A549 (cell line): ENCODE data around the gene PYROXD2. TPM values are rescaled to one million over a fixed set of nuclear protein-coding genes. Genes with fewer than 3 reads are reported as not detected.
A peak's percentile ranks its signal among the peaks of the same experiment; 100 is the strongest.

Source experiments
- ATAC-seq, 2 experiments: fragments of 200-7000 bp in 1 of 2; fragments of >200 bp in 1 of 2; cut with Nextera tagmentation in 1 of 2; cut with Tn5 transposase in 1 of 2; 3 replicates each; pipeline versions ENCODE4 v1.8.0 to v1.9.1; 2018 to 2020; ENCODE audit warnings: mild to moderate bottlenecking in 1 of 2, moderate library complexity in 1 of 2
- CTCF ChIA-PET: fragments of 300-600 bp; sonication (Branson Sonifier 250); formaldehyde crosslinking; extraction: SDS; loops from one replicate; lab custom pipeline; 2021; ENCODE audit warnings: antibody characterized with exemption, inconsistent platforms; lab: Yijun Ruan, JAX
- POLR2A ChIA-PET: fragments of 350-600 bp; formaldehyde crosslinking; extraction: SDS; loops from one replicate; lab custom pipeline; 2021; ENCODE audit warnings: antibody characterized with exemption, inconsistent platforms; lab: Yijun Ruan, JAX
- DNase-seq, 2 experiments: peaks; one replicate each; pipeline versions ENCODE4 v3.0.0 to v3.0.0-alpha.2; 2011 to 2016; ENCODE audit warnings: low read depth in 1 of 2, low spot score in 1 of 2
- FAIRE-seq: peaks from 2 replicates; lab custom pipeline; 2011; peaks lifted over from hg19 to GRCh38; lab: Jason Lieb, UNC
- H3K27ac ChIP-seq, 2 experiments: fragments of >200 bp; sonication (Bioruptor Twin); formaldehyde crosslinking; 3 replicates each; pipeline ENCODE4 v1.5.1; 2016 to 2017
- H3K4me1 ChIP-seq: fragments of >200 bp; sonication (Bioruptor Twin); formaldehyde crosslinking; 3 replicates; pipeline ENCODE4 v1.6.1; 2016
- H3K4me2 ChIP-seq: fragments of >200 bp; sonication (Bioruptor Twin); formaldehyde crosslinking; 3 replicates; pipeline ENCODE4 v1.6.1; 2016
- H3K4me3 ChIP-seq: fragments of >200 bp; sonication (Bioruptor Twin); formaldehyde crosslinking; 3 replicates; pipeline ENCODE4 v1.5.1; 2016
- H3K9me3 ChIP-seq: fragments of >200 bp; sonication (Bioruptor Twin); formaldehyde crosslinking; 3 replicates; pipeline ENCODE4 v1.6.1; 2016
- BCL3 ChIP-seq: fragments of >200 bp; sonication (Bioruptor Twin); formaldehyde crosslinking; IDR thresholded peaks from 3 replicates; pipeline ENCODE4 v1.6.1; 2016
- CEBPB ChIP-seq, 2 experiments: fragments of >200 bp in 1 of 2; sonication (Bioruptor Twin) in 1 of 2; formaldehyde crosslinking in 1 of 2; IDR thresholded peaks; 2 replicates each; pipeline ENCODE4 v1.6.1; 2012 to 2016
- CHD2 ChIP-seq: fragments of 150-350 bp; IDR thresholded peaks from 2 replicates; pipeline ENCODE4 v1.6.1; 2014; ENCODE audit warnings: low read length; ENCODE audit not compliant: partially characterized antibody
- FOSL2 ChIP-seq, 2 experiments: fragments of 450-650 bp in 1 of 2; fragments of >200 bp in 1 of 2; sonication (Bioruptor Twin) in 1 of 2; formaldehyde crosslinking; IDR thresholded peaks; 2 replicates each; pipeline versions ENCODE4 v1.5.0 to v1.6.1; 2016 to 2020; ENCODE audit warnings: mild to moderate bottlenecking in 1 of 2, moderate library complexity in 1 of 2
- GATA3 ChIP-seq: IDR thresholded peaks from 2 replicates; pipeline ENCODE4 v1.6.1; 2012; ENCODE audit warnings: borderline replicate concordance
- HDAC2 ChIP-seq: fragments of 200-600 bp; sonication (generic); IDR thresholded peaks from 2 replicates; pipeline ENCODE4 v1.6.1; 2016
- HES2 ChIP-seq: fragments of >200 bp; sonication (Bioruptor Twin); formaldehyde crosslinking; IDR thresholded peaks from 2 replicates; pipeline ENCODE4 v1.6.1; 2016
- HOXA7 ChIP-seq: fragments of 250-450 bp; sonication (Bioruptor Pico); IDR thresholded peaks from 2 replicates; pipeline ENCODE4 v1.5.0; 2020; ENCODE audit warnings: mild to moderate bottlenecking, moderate library complexity
- JUN ChIP-seq, 2 experiments: fragments of >200 bp; sonication (Bioruptor Twin); formaldehyde crosslinking; IDR thresholded peaks; 2 replicates in 1 of 2; 3 replicates in 1 of 2; pipeline ENCODE4 v1.6.1; 2016 to 2017
- JUNB ChIP-seq: fragments of >200 bp; sonication (Bioruptor Twin); formaldehyde crosslinking; IDR thresholded peaks from 2 replicates; pipeline ENCODE4 v1.6.1; 2016
- KDM1A ChIP-seq: fragments of 200-600 bp; sonication (generic); IDR thresholded peaks from 2 replicates; pipeline ENCODE4 v1.6.1; 2016; ENCODE audit warnings: low read depth, mild to moderate bottlenecking
- MAFK ChIP-seq: fragments of 450-650 bp; IDR thresholded peaks from 2 replicates; pipeline ENCODE4 v1.6.1; 2014; ENCODE audit not compliant: partially characterized antibody
- NFE2L2 ChIP-seq: fragments of 150-350 bp; conservative IDR thresholded peaks from 2 replicates; pipeline ENCODE4 v1.6.1; 2014; ENCODE audit warnings: low read length
- NR3C1 ChIP-seq: fragments of >200 bp; sonication (Bioruptor Twin); formaldehyde crosslinking; IDR thresholded peaks from 3 replicates; pipeline ENCODE4 v1.6.1; 2017
- PBX3 ChIP-seq: IDR thresholded peaks from 2 replicates; pipeline ENCODE4 v1.6.1; 2012
- RARB ChIP-seq: fragments of 250-450 bp; sonication (Bioruptor Pico); IDR thresholded peaks from 2 replicates; pipeline ENCODE4 v1.8.0; 2021; ENCODE audit warnings: mild to moderate bottlenecking, moderate library complexity
- RCOR1 ChIP-seq: fragments of 150-350 bp; IDR thresholded peaks from 2 replicates; pipeline ENCODE4 v1.6.1; 2014; ENCODE audit warnings: antibody characterized with exemption, low read length, low read depth
- REST ChIP-seq: fragments of 200-600 bp; sonication (generic); IDR thresholded peaks from 2 replicates; pipeline ENCODE4 v1.6.1; 2016; ENCODE audit warnings: antibody characterized with exemption, mild to moderate bottlenecking, moderate library complexity
- ZC3H11A ChIP-seq: fragments of 450-650 bp; IDR thresholded peaks from 2 replicates; pipeline ENCODE4 v1.6.1; 2014; ENCODE audit warnings: antibody characterized with exemption, mild to moderate bottlenecking
- WGBS: methylation state at CpG from one replicate; pipeline ENCODE4 v1.1.6; 2017; ENCODE audit errors: missing lambda C conversion rate; 5-methylcytosine and 5-hydroxymethylcytosine counted together
- polyA plus RNA-seq, 4 experiments: library from polyadenylated mRNA; depleted of rRNA in 3 of 4; stranded (reverse); fragments of >200 nt; fragmentation: RNase III in 1 of 4; extraction: RNeasy Plus Mini Kit Qiagen cat#74134 plus additional on column Dnase treatment in 1 of 4; gene quantifications; 2 replicates in 3 of 4; 3 replicates in 1 of 4; pipeline ENCODE4 v1.2.3, GENCODE V29; 2011 to 2017

PYROXD2 gene
- polyA plus RNA-seq, 2 of the 4 experiments (the other 2 are of a cell fraction) = 4.6 to 6.3 TPM

GRCh38 chr10:98460837-98461499, 46.0 kb upstream of the PYROXD2 start:
- POLR2A ChIA-PET = interaction anchor here (0.6 to 1.1 kb wide), 2 partner anchors 9 to 15 kb away, joined by 3 read pairs; no protein-coding TSS in a partner anchor
- Histone ChIP-seq H3K4me3 (no peak overlapping the region), H3K9me3 (no peaks in the 10 kb centered on the region), H3K4me1 (peaks cover 15% of the 10 kb centered on the region), H3K27ac (peak overlapping the region; percentile 53 to 55; a peak in 4 of 6 replicates), H3K4me2 (peak overlapping the region; percentile 44)
- WGBS = 60% methylated on average over 3 of the region's 3 CpGs
- CTCF ChIA-PET = interaction anchor here (0.8 to 2.9 kb wide), 3 partner anchors 29 to 786 kb away, joined by 3 to 9 read pairs (median 3); no protein-coding TSS in a partner anchor
- DNase-seq (peak; percentile 66 to 78), FAIRE-seq (peak; percentile 82), ATAC-seq (peak; percentile 95 to 96)
- no peak for TF ChIP-seq HOXA7 (CRISPR knock-in tag)
- no peak for TF ChIP-seq NFE2L2
- peak; percentile 98 for TF ChIP-seq FOSL2 (IDR thresholded peaks at IDR 0.05)
- TF ChIP-seq FOSL2 (CRISPR knock-in tag; IDR thresholded peaks at IDR 0.05) = peak; percentile 98
- TF ChIP-seq HES2 = peak; percentile 55; the same call in 1 of the 2 replicates
- peak; percentile 78 for TF ChIP-seq MAFK
- peak; percentile 96 for TF ChIP-seq JUNB
- peak; percentile 69; the same call in 1 of the 2 replicates for TF ChIP-seq GATA3
- TF ChIP-seq RARB = no peak
- no peak for TF ChIP-seq RCOR1
- TF ChIP-seq CEBPB (IDR thresholded peaks at IDR 0.05) = peak; percentile 87 to 91
- no peak for TF ChIP-seq KDM1A
- TF ChIP-seq PBX3 = peak; percentile 79; the same call in 1 of the 2 replicates
- TF ChIP-seq NR3C1 = no peak
- TF ChIP-seq JUN (IDR thresholded peaks at IDR 0.05) = peak; percentile 50 to 73; a peak in 3 of 5 replicates
- no peak for TF ChIP-seq CHD2
- TF ChIP-seq ZC3H11A = no peak
- TF ChIP-seq BCL3 = peak; percentile 6; the same call in 1 of the 3 replicates
- TF ChIP-seq, all 56 proteins: peak for 9

GRCh38 chr10:98458809-98459784, 44.1 kb upstream of the PYROXD2 start:
- peaks cover 15% of the 10 kb centered on the region for H3K4me1 ChIP-seq
- no peaks in the 10 kb centered on the region for H3K9me3 ChIP-seq
- ATAC-seq (no peak), FAIRE-seq (no peak), DNase-seq (no peak)
- no peak overlapping the region for H3K4me2 ChIP-seq
- CTCF ChIA-PET = interaction anchor here (0.9 to 1.4 kb wide), 2 partner anchors 8 to 34 kb away, joined by 4 to 5 read pairs; no protein-coding TSS in a partner anchor
- TF ChIP-seq REST (no peak), HDAC2 (no peak), CEBPB (IDR thresholded peaks at IDR 0.05) (no peak), GATA3 (no peak)
- 76% methylated on average over 15 of the region's 15 CpGs for WGBS
- no peak overlapping the region for H3K27ac ChIP-seq
- no peak overlapping the region for H3K4me3 ChIP-seq
- POLR2A ChIA-PET = no interaction called here
